ENCODE measurements around the gene DISC1.

- no peak for TF ChIP-seq EZH2 (IDR thresholded peaks at IDR 0.05; ENCODE audit: low read depth, unreplicated experiment)
- TF ChIP-seq POLR2AphosphoS5 (IDR thresholded peaks at IDR 0.05; ENCODE audit: low read depth), result no peak
- TF ChIP-seq CTCF (conservative IDR thresholded peaks at IDR 0.05; ENCODE audit: low read depth in 2 of 2), result no peak
- no peak for TF ChIP-seq ZNF114 (CRISPR knock-in tag; IDR thresholded peaks at IDR 0.05)
- TF ChIP-seq EZH2phosphoT487 (IDR thresholded peaks at IDR 0.05; ENCODE audit: unreplicated experiment), result no peak
- TF ChIP-seq REST (IDR thresholded peaks at IDR 0.05; ENCODE audit: unreplicated experiment), result no peak
- no peak for TF ChIP-seq JUNB (IDR thresholded peaks at IDR 0.05; ENCODE audit: unreplicated experiment)
- no peak for TF ChIP-seq CREB1 (CRISPR knock-in tag; IDR thresholded peaks at IDR 0.05; ENCODE audit: low read depth)
- TF ChIP-seq ETS1 (IDR thresholded peaks at IDR 0.05), result no peak
- TF ChIP-seq ZNF331 (CRISPR knock-in tag; IDR thresholded peaks at IDR 0.05; ENCODE audit: low read depth), result no peak
Observed at GRCh38 chr1:231748760-231749415, 122.3 kb downstream of the DISC1 start.
